ENCODE measurements around the gene BRPF3. TPM values are rescaled to one million over a fixed set of nuclear protein-coding genes. Genes with fewer than 3 reads are reported as not detected.
A peak's percentile ranks its signal among the peaks of the same experiment; 100 is the strongest.

BRPF3 gene
- 17.9 TPM for total RNA-seq

GRCh38 chr6:36196113-36196879 is at the start of gene BRPF3:
TSS of gene BRPF3 (plus strand) at chr6:36196744. CDS start at chr6:36200323, 3,579 bp downstream.
- FAIRE-seq (no peak), DNase-seq (ENCODE audit: low spot score in 2 of 2) (peak; percentile 78 to 90)

DNA sequence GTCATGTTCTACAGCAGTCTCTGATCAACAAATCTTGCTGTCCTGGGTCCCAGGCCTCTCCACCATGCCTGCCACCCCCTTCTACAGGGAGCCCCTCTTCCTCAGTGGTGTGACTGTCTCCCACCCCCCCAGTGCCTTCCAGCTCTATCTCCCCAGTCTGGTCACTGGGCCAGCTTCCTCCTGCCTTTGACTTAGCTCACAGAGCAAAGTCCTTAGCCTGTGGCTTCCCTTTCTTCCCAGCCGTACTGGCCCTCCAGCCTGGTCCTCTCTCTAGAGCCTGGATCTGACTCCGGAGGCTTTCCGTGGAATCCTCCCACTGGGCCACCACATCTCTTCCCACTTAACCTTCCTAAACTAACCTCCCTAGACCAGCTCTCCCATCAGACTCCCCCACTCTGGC is 49.2 kb upstream of the BRPF3 start:
- FAIRE-seq = no peak
- no peak for DNase-seq (ENCODE audit: low spot score in 2 of 2)

- FAIRE-seq (no peak), DNase-seq (ENCODE audit: low spot score in 2 of 2) (no peak)
These were observed 47.1 kb upstream of the BRPF3 start for GRCh38 chr6:36149476-36149875.

DNA sequence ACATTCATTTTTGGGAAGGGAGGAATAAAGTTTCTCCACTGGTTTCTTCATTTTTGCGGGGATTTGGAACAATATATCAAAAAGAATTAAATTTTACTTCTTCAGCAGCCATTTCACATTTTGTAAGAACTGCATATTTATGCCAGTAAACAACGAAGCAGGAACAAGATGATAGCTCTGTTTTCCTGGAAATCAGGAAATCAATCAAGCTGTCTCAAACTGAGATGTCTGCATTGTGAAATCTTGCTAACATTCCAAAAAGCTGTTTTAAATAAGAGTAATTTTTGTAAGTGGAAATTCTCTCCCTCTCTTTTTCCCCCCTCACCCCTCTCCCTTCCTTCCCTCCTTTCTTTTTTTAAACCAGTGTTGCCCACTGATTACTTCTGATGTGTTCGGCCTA is 46.3 kb upstream of the BRPF3 start:
- DNase-seq (ENCODE audit: low spot score in 2 of 2) = no peak
- FAIRE-seq = no peak

- FAIRE-seq = no peak
These were observed 42.3 kb upstream of the BRPF3 start for GRCh38 chr6:36154286-36154685.

GRCh38 chr6:36155662-36156061 is 40.9 kb upstream of the BRPF3 start:
- FAIRE-seq (no peak), DNase-seq (ENCODE audit: low spot score in 2 of 2) (no peak)

More at GRCh38 chr6:36154286-36154685, 42.3 kb upstream of the BRPF3 start:
- no peak for DNase-seq (ENCODE audit: low spot score in 2 of 2)

DNA sequence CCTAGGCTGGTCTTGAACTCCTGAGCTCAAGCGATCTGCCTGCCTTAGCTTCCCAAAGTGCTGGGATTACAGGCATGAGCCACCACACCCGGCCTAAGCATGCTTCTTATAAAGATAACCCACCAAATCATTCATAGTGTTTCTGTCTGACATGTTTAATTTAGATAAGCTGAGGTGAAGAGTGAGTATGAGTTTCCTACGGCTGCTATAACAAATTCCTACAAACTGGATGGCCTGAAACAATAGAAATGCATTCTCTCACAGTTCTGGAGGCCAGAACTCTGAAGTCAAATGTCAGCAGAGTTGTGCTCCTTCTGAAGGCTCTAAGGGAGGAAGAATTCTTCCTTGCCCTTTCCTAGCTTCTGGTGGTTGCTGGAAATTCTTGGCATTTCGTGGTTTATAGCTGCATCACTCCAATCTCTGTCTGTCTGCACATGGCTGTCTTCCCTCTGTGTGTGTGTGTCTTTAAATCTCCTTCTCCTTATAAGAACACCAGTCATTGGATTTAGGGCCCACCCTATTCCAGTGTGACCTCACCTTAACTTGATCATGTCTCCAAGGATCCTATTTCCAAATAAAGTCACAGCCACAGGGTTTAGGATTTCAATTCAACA is 36.3 kb upstream of the BRPF3 start:
- no peak for FAIRE-seq
- DNase-seq (ENCODE audit: low spot score in 2 of 2) = no peak

DNA sequence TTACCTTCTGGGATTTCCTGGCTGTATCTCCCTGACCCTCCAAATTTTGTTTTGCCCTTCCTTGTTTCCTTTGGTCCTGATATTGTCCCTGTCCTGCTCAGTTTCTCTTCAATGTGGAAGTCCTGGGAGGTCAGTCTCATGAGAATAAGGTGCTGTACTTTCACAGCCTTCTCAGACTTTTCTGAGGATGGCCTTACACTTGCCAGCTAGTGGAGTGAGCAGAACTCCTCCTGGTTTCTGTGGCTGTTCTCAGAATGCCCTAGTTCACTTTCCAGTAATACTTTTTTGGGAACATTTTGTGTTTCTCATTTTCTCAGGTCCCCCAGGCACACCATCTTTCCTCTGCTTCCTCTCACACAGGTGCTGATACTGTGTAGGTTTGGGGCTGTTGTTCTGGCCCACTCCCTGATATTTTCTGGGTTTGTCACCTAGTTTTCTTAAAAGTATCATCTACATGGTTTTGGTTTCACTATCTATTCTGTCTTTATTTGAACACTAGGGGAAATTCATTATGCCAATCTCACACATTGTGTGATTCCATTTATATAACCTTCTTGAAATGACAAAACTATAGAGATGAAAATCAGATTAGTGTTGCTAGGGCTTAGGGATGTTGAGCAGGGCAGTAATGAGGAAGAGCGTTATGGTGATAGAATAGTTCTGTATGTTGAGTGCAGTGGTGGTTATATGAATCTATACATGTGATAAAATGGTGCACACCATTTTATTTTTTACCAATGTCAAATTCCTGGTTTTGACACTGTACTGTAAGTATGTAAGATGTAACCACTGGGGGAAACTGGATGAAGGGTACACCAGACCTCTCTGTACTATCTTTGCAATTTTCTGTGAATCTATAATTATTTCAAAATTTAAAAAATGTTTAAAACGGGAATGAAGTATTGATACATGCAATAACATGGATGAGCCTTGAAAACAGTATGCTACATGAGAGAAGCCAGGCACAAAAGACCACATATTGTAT is 27.2 kb upstream of the BRPF3 start:
- FAIRE-seq (no peak), DNase-seq (ENCODE audit: low spot score in 2 of 2) (no peak)

GRCh38 chr6:36170704-36171103 is 25.8 kb upstream of the BRPF3 start:
- DNase-seq (ENCODE audit: low spot score in 2 of 2) = no peak
- no peak for FAIRE-seq

- DNase-seq (ENCODE audit: low spot score in 2 of 2) (no peak), FAIRE-seq (no peak)
These were observed 25.0 kb upstream of the BRPF3 start for GRCh38 chr6:36171573-36171972.

GRCh38 chr6:36177166-36177565 is 19.4 kb upstream of the BRPF3 start:
- FAIRE-seq = no peak

GRCh38 chr6:36178544-36178943 is 18.0 kb upstream of the BRPF3 start:
- FAIRE-seq (no peak), DNase-seq (ENCODE audit: low spot score in 2 of 2) (no peak)

More at GRCh38 chr6:36177166-36177565, 19.4 kb upstream of the BRPF3 start:
- no peak for DNase-seq (ENCODE audit: low spot score in 2 of 2)

DNA sequence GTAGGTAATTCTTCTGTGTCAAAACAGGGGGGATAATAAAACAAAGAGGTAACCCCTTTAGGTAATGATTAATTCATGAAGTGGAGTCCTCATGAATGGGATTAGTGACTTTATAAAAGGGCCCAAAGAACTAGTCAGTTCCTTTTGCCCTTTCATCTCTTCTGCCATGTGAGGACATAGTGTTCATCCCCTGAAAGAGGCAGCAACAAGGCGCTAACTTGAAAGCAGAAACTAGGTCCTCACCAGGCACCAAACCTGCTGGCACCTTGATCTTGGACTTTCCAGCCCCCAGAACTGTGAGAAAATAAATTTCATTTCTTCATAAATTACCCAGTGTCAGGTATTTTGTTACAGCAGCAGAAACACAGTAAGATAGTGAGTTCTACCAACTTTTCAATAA is 16.4 kb upstream of the BRPF3 start:
- DNase-seq (ENCODE audit: low spot score in 2 of 2) (no peak), FAIRE-seq (no peak)

DNA sequence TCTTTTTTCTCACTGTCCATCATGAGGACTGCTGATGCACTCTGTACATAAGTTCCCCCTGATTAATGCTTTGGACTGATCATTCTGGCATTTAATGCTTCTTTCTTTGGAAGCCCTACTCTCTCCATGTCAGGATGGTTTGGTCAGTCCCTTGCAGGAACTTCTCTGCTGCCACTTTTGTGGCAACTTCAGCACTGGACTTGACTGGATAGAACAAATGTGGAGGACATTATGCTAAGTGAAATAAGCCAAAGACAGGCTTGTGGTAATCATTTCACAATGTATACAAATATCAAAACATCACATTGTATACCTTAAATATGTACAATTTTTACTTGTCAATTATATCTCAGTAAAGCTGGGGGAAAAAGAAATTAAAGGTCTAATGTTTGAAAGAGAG is 12.2 kb upstream of the BRPF3 start:
- DNase-seq (ENCODE audit: low spot score in 2 of 2) (no peak), FAIRE-seq (no peak)

DNA sequence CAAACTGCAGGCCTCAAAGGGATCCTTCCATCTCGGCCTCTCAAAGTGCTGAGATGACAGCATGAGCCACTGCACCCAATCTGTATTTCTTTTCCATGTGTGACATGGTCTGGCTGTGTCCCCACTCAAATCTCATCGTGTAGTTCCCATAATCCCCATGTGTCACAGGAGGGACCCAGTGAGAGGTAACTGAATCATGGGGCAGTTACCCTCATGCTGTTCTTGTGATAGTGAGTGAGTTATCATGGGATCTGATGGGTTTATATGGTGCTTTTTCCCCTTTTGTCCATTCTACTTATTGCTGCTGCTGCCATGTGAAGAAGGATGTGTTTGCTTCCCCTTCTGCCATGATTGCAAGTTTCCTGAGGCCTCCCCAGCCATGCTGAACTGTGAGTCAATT is 10.3 kb upstream of the BRPF3 start:
- no peak for DNase-seq (ENCODE audit: low spot score in 2 of 2)
- no peak for FAIRE-seq

DNA sequence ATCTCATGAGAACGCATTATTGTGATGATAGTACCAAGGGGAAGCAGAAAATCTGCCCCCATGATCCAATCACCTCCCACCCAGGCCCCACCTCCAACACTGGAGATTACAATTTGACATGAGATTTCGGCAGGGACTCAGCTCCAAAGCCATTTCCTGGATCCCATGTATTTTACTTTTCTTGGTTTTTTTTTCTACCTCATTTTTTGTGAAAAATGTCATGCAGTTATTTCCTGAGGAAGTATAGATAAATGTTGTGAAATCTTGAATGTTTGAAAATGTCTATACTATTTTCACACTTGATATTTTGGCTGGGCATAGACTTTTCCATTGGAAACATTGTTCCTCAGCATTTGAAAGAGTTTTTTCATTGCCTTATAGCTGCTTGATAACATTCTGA is 9.1 kb upstream of the BRPF3 start:
- DNase-seq (ENCODE audit: low spot score in 2 of 2) (no peak), FAIRE-seq (no peak)

- FAIRE-seq (no peak), DNase-seq (ENCODE audit: low spot score in 2 of 2) (no peak)
These were observed 952 bp upstream of the BRPF3 start for GRCh38 chr6:36195471-36196112.

DNA sequence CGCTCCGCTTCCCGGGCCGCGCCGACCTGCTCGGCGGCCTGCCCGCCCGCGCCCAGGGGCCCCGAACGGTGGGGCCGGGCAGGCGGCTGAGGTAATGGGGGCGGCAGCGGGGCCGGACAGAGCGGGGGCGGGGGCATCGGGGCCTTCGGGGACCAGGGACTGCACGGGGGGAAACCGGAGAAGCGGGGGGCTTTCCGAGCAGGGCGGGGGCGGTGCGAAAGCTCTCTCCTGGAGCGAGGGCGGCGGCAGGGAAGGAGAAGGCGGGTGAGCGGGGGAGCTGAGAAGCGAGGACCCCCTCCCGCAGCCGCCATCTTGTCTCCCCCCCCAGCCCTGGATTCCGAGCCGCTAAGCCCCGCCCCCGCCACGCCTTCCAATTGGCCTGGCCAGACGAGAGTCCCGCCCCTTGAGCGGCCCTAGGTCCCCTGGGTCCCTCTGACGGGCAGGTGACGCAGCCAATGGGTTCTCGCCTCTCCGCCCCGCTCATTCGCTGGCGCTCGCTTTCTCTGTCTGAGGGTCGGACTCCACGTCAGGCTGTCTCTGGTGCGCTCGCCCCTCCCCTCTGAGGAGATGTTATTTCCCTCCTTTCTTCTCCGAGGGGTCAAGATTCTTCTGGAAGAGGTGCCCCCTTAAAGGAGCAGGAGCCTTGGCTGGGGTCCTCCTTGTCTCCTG is 470 bp downstream of the BRPF3 start:
- DNase-seq (ENCODE audit: low spot score in 2 of 2) (peak; percentile 95 to 98), FAIRE-seq (no peak)

DNA sequence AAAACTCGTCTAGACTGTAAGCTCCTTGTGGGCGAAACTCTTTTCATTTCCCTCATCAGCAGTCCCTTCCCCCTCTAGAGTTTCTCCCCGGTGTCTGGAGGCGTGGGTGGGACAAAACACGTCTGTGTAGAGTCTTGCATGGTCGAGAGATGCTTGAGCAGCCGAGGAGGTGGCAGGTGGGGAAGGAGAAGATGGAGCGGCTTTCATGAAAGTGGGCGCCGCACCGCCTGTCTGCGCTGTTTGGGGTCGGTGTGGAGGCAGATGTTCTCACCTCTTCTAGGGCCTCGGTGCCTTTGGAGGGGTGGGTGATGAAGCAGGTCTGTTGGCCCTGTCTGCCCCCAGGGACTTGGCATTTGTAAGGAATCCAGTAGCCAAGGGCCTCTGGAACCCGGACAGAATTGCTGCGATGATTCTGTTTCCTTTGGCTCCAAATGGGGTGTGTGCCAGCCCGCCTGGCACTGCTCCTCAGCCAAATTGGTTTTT is 1.2 kb downstream of the BRPF3 start:
- FAIRE-seq (no peak), DNase-seq (ENCODE audit: low spot score in 2 of 2) (no peak)

GRCh38 chr6:36198986-36199385 is 2.4 kb downstream of the BRPF3 start:
- DNase-seq (ENCODE audit: low spot score in 2 of 2) = no peak
- FAIRE-seq = no peak
